A673 (cell line): Measurements from ENCODE around the gene SRBD1. TPM values are rescaled to one million over a fixed set of nuclear protein-coding genes. Genes with fewer than 3 reads are reported as not detected.

Experiments used
- BruUV-seq: library from RNA; stranded (reverse); fragments of 400-500 nt; replicated peaks from 2 replicates; lab custom pipeline; 2021; lab: Mats Ljungman, UMichigan
- CTCF ChIA-PET: fragments of 300-600 bp; sonication (Branson Sonifier 250); formaldehyde crosslinking; loops from one replicate; lab custom pipeline; 2022; ENCODE audit warnings: antibody characterized with exemption; lab: Charles Lee
- POLR2A ChIA-PET: fragments of 300-600 bp; sonication (Branson Sonifier 250); formaldehyde crosslinking; loops from one replicate; lab custom pipeline; 2022; ENCODE audit warnings: antibody characterized with exemption; ENCODE audit not compliant: low non-redundant PET; lab: Charles Lee
- DNase-seq: peaks from one replicate; pipeline ENCODE4 v3.0.0-alpha.2; 2015; ENCODE audit warnings: low spot score
- H3K27ac ChIP-seq: fragments of 200-600 bp; sonication (generic); 2 replicates; pipeline ENCODE4 v1.5.1; 2016; ENCODE audit warnings: mixed run types, low read depth, mild to moderate bottlenecking, mixed read lengths, antibody characterized with exemption, low read length; ENCODE audit not compliant: poor library complexity, severe bottlenecking
- H3K27me3 ChIP-seq: fragments of 200-600 bp; sonication (generic); replicated peaks from 2 replicates; pipeline ENCODE4 v1.6.1; 2017; ENCODE audit warnings: mixed run types, low read depth, mild to moderate bottlenecking, mixed read lengths, antibody characterized with exemption, low read length; ENCODE audit not compliant: insufficient read depth, poor library complexity
- H3K36me3 ChIP-seq: fragments of 200-600 bp; sonication (generic); 2 replicates; pipeline ENCODE4 v1.6.1; 2016; ENCODE audit warnings: mixed run types, mild to moderate bottlenecking, mixed read lengths, antibody characterized with exemption, low read length; ENCODE audit not compliant: insufficient read depth, poor library complexity, severe bottlenecking
- H3K4me1 ChIP-seq: fragments of 200-600 bp; sonication (generic); 2 replicates; pipeline ENCODE4 v1.6.1; 2017; ENCODE audit warnings: mixed run types, mild to moderate bottlenecking, mixed read lengths, antibody characterized with exemption, low read length; ENCODE audit not compliant: insufficient read depth, poor library complexity, severe bottlenecking
- H3K4me3 ChIP-seq: fragments of 200-600 bp; sonication (generic); 2 replicates; pipeline ENCODE4 v1.5.1; 2016; ENCODE audit warnings: low read depth, mixed run types, mild to moderate bottlenecking, mixed read lengths, low read length; ENCODE audit not compliant: poor library complexity, severe bottlenecking
- H3K9me3 ChIP-seq: fragments of 200-600 bp; sonication (generic); 2 replicates; pipeline ENCODE4 v1.6.1; 2016; ENCODE audit warnings: mixed run types, low read depth, mild to moderate bottlenecking, mixed read lengths, antibody characterized with exemption, low read length; ENCODE audit not compliant: poor library complexity, severe bottlenecking
- CTCF ChIP-seq: fragments of 300-800, 200-600 bp; sonication (generic); conservative IDR thresholded peaks from 2 replicates; pipeline ENCODE4 v1.5.1; 2017; ENCODE audit warnings: low read depth, mild to moderate bottlenecking, antibody characterized with exemption, low read length, moderate library complexity, mixed read lengths
- EZH2 ChIP-seq: fragments of 200-600 bp; sonication (generic); IDR thresholded peaks from 2 replicates; pipeline ENCODE4 v1.6.1; 2017; ENCODE audit warnings: borderline replicate concordance, low read depth, mild to moderate bottlenecking, mixed read lengths, antibody characterized with exemption, low read length; ENCODE audit not compliant: poor library complexity, severe bottlenecking
- intact Hi-C: fragments of 100-400 bp; cut with micrococcal nuclease; formaldehyde crosslinking; loops from one replicate; pipeline ENCODE4 v1.10.0; 2022; ENCODE audit not compliant: unreplicated experiment
- total RNA-seq: library from RNA; stranded (reverse); gene quantifications from 2 replicates; pipeline ENCODE4 v1.2.3, GENCODE V29; 2021

The SRBD1 gene
- total RNA-seq, 1 experiment from 2014 or later = 21.9 TPM

DNA sequence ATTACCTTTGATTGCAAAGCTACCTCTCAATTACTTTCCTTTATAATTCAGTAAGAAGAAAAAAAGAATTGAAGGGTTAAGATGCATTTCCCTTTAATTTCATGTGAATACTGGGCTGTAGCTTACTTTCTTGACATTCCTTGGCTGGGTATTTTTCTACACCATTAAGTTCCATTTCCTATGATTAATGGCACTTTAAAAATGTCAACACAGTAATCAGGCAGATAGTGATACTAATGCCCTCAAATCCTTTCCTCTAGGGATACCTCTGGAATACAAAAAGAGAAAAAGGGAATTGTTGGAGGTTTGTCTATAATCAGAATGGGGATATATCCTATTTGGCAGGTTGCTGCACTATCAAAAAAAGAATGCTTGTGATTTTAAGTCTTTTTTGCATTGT is 216.9 kb downstream of the SRBD1 start:
- intact Hi-C loops = no loop called here
- Histone ChIP-seq H3K36me3 (no peaks in the 10 kb centered on the region), H3K9me3 (no peaks in the 10 kb centered on the region), H3K4me1 (peaks cover 15% of the 10 kb centered on the region), H3K27ac (no peak overlapping the region), H3K27me3 (no peaks in the 10 kb centered on the region), H3K4me3 (no peak overlapping the region)
- TF ChIP-seq EZH2 = no peak
- TF ChIP-seq CTCF = no peak
- ChIA-PET CTCF (no interaction called here), POLR2A (no interaction called here)
- BruUV-seq = no TSS peak
- peak; percentile 64 for DNase-seq

DNA sequence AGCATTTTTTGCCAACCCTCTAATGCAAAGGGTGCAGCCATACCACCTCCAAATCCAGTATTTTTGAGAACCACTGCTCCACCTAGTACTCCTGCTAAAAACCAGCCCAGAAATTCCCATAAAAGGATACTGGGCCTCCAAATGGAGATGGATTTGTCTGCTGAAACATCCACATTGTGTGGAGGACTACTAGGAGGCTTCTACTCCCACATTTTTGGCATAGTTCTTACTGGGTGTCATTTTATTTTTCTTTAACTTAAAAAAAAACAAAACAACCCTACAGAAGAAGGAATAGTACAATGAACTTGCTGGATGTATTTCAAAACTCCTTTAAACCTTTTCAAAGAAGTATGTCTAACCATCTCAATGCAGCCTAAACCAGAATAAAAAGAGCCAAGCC is 219.2 kb downstream of the SRBD1 start:
- ChIA-PET CTCF (no interaction called here), POLR2A (no interaction called here)
- no peak overlapping the region for H3K27ac ChIP-seq
- H3K4me1 ChIP-seq = peaks cover 15% of the 10 kb centered on the region
- no peak for DNase-seq
- intact Hi-C loops = no loop called here
- TF ChIP-seq CTCF (no peak), EZH2 (no peak)
- no peaks in the 10 kb centered on the region for H3K27me3 ChIP-seq
- H3K4me3 ChIP-seq = no peak overlapping the region
- H3K9me3 ChIP-seq = no peaks in the 10 kb centered on the region
- H3K36me3 ChIP-seq = no peaks in the 10 kb centered on the region
- BruUV-seq = no TSS peak

- TF ChIP-seq EZH2 = no peak
- no peak for TF ChIP-seq CTCF
- POLR2A ChIA-PET = no interaction called here
- H3K36me3 ChIP-seq = no peaks in the 10 kb centered on the region
- BruUV-seq = no TSS peak
- H3K4me1 ChIP-seq = peaks cover 15% of the 10 kb centered on the region
- CTCF ChIA-PET = no interaction called here
- no peak for DNase-seq
- no peak overlapping the region for H3K4me3 ChIP-seq
- no peak overlapping the region for H3K27ac ChIP-seq
- H3K27me3 ChIP-seq = no peaks in the 10 kb centered on the region
- no peaks in the 10 kb centered on the region for H3K9me3 ChIP-seq
- intact Hi-C loops = no loop called here
Measured at GRCh38 chr2:45390861-45391260, 220.2 kb downstream of the SRBD1 start.
